Measurements from ENCODE around the gene S100A7. TPM values are rescaled to one million over a fixed set of nuclear protein-coding genes. Genes with fewer than 3 reads are reported as not detected.
"Not testable (repeated sequence)": the region's sequence is repeated elsewhere in the genome, so short reads cannot be mapped to it uniquely, and the experiment has no call there.

Gene S100A7
- total RNA-seq, 1 donor from 2014 or later: not detected

DNA sequence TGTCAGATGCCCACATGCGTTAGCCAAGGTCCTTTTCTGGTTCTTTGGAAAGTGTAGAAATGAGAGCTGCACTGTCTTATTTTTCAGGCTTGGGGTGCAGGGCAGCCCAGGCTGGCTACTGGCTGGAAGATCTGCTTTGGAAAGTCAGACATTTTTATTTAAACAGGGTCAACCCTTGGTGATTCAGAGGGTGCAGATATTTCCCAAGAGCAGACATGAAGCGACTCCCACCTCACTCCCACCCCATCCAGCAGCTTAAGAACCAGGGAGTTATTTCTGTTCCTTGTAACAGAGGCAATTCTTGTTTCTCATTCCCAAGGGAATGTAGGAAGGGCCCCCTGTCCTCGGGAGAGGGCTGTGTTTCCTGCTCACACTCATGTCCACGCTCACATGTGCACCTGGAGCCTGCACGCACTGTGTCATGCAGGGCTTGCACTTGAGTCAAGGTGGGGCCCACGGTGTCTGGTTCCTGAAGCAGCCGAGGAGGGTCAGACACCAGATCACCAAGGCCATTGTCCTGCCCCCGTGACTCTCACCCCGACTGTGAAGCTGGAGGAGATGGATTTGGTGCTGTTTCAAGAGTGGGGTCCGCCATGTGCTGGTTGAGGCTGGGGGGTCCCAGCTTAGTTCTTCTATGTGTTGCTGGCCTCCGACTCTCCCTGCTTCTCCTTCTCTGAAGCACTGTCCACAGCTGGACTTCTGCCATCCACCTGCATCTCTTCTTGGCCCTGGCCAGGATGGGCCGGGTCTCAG is 43.1 kb downstream of the S100A7 start:
- TF ChIP-seq, protein P1, sequence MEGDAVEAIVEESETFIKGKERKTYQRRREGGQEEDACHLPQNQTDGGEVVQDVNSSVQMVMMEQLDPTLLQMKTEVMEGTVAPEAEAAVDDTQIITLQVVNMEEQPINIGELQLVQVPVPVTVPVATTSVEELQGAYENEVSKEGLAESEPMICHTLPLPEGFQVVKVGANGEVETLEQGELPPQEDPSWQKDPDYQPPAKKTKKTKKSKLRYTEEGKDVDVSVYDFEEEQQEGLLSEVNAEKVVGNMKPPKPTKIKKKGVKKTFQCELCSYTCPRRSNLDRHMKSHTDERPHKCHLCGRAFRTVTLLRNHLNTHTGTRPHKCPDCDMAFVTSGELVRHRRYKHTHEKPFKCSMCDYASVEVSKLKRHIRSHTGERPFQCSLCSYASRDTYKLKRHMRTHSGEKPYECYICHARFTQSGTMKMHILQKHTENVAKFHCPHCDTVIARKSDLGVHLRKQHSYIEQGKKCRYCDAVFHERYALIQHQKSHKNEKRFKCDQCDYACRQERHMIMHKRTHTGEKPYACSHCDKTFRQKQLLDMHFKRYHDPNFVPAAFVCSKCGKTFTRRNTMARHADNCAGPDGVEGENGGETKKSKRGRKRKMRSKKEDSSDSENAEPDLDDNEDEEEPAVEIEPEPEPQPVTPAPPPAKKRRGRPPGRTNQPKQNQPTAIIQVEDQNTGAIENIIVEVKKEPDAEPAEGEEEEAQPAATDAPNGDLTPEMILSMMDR (conservative IDR thresholded peaks at IDR 0.05; ENCODE audit: low read depth, low read length): no peak
- no peak overlapping the region for H3K4me3 ChIP-seq (ENCODE audit: low read depth, low read length)
- DNase-seq (ENCODE audit: low read depth): no peak

DNA sequence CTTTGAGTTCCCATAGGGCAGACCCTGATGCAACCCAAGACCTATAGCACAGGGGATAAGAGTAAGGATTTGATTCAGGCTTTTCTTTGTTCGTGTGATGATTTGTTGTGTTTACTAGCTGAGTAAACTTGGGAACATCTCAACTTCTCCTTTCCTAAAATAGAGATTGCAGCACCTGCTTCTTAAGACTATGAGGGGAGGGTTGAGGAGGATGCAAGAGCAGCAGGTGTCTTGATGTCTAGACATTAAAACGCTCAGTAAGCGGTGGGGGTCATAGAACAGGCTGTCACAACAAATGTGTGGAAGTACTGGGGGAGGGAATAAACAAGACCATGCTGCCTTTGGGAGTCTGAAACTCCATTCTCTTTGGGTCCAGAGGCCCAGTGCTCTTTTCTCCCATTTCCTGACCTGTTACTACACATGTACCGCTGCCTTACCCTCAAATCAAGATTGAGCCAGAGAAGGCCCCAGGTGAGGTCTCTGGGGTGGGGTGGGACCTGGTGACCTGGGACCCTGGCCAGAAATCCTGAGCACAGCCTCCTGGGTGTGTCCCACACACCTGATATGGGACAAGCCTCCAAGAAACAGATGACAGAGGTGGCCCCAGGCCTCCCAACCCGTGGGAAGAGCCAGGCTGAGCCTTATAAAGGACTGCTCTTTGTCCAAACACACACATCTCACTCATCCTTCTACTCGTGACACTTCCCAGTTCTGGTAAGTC is 44.4 kb downstream of the S100A7 start, which contains the start of gene S100A7A:
S100A7A (plus strand) TSS at position 671 of the 721 bp plus-strand sequence. CDS start 1,563 bp downstream, outside the sequence.
- H3K4me3 ChIP-seq (ENCODE audit: low read depth, low read length): no peak within 1 kb of the TSS
- TF ChIP-seq, protein P1 (conservative IDR thresholded peaks at IDR 0.05; ENCODE audit: low read depth, low read length): no peak
- DNase-seq (ENCODE audit: low read depth): no peak

DNA sequence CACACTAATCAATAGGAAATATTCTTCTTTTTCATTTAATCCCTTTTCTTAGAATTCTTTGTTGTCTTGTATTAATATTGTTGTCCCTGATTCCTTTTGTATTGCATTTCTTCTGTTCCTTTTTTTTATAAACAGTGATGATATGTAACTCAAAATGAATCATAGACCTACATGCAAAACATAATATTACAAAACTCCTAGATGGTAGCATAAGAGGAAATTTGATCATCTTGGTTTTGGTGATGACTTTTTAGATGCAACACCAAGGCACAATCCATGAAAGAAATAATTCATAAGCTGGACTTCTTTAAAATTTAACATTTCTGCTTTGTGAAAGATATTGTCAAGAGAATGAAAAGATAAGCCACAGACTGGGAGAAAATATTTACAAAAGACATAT is 46.5 kb downstream of the S100A7 start:
- DNase-seq (ENCODE audit: low read depth); H3K4me3 ChIP-seq (ENCODE audit: low read depth, low read length): not testable (repeated sequence)

Other genes with a start within 250 kb of the S100A7 start
- gene PRR9, start 243.1 kb downstream of the S100A7 start, total RNA-seq: 0.72 TPM in 1 of 2 replicates, not detected in the other
- not detected in 2 replicates for gene LORICRIN, start 201.0 kb downstream of the S100A7 start, total RNA-seq
- not detected in 2 replicates for gene PGLYRP3, start 147.7 kb downstream of the S100A7 start, total RNA-seq
- not detected in 2 replicates for gene PGLYRP4, start 111.8 kb downstream of the S100A7 start, total RNA-seq
- gene S100A9, start 102.8 kb downstream of the S100A7 start, total RNA-seq: 18.9 and 88.6 TPM in 2 replicates
- not detected in 2 replicates for gene S100A12, start 85.0 kb downstream of the S100A7 start, total RNA-seq
- gene S100A8, start 69.6 kb downstream of the S100A7 start, total RNA-seq: not detected in 2 replicates
- not detected in 2 replicates for gene S100A7A, start 44.1 kb downstream of the S100A7 start, total RNA-seq
- gene S100A6, start 75.3 kb upstream of the S100A7 start, total RNA-seq: 1,217 and 1,569 TPM in 2 replicates
- gene S100A5, start 80.3 kb upstream of the S100A7 start, total RNA-seq: 2.7 and 4.0 TPM in 2 replicates
- 31.2 and 33.8 TPM in 2 replicates for gene S100A4, start 85.2 kb upstream of the S100A7 start, total RNA-seq
- gene S100A3, start 88.6 kb upstream of the S100A7 start, total RNA-seq: 10.2 and 27.6 TPM in 2 replicates
- gene S100A2, start 105.2 kb upstream of the S100A7 start, total RNA-seq: 24.8 and 25.6 TPM in 2 replicates
- gene S100A16, start 152.5 kb upstream of the S100A7 start, total RNA-seq: 832 and 1,016 TPM in 2 replicates
- gene S100A14, start 155.7 kb upstream of the S100A7 start, total RNA-seq: 11.2 and 43.8 TPM in 2 replicates
- gene S100A13, start 166.9 kb upstream of the S100A7 start, total RNA-seq: 186 and 345 TPM in 2 replicates
- gene S100A1, start 167.8 kb upstream of the S100A7 start, total RNA-seq: 1.3 and 16.5 TPM in 2 replicates
- gene CHTOP, start 173.4 kb upstream of the S100A7 start, total RNA-seq: 53.0 and 64.7 TPM in 2 replicates
- gene SNAPIN, start 198.1 kb upstream of the S100A7 start, total RNA-seq: 59.8 and 79.9 TPM in 2 replicates
- 295 and 370 TPM in 2 replicates for gene ILF2, start 210.3 kb upstream of the S100A7 start, total RNA-seq
- 0.72 and 0.92 TPM in 2 replicates for gene NPR1, start 218.0 kb upstream of the S100A7 start, total RNA-seq